HepG2 (cell line): ENCODE data around the gene ATP10A.

ENCODE experiments used
- EZH2 ChIP-seq: conservative IDR thresholded peaks from 2 replicates; pipeline ENCODE4 v1.6.1; 2012; ENCODE audit warnings: mild to moderate bottlenecking, low read depth, low read length, moderate library complexity
- HDAC2 ChIP-seq: sonication (generic); formaldehyde crosslinking; IDR thresholded peaks from 2 replicates; pipeline ENCODE4 v1.4.0; 2020; ENCODE audit warnings: missing genetic modification reagents
- HDAC6 ChIP-seq: fragments of 200-600 bp; sonication (generic); IDR thresholded peaks from 2 replicates; pipeline ENCODE4 v1.7.0; 2017; ENCODE audit warnings: mild to moderate bottlenecking, antibody characterized with exemption, low read length, low read depth
- MAX ChIP-seq: IDR thresholded peaks from 2 replicates; pipeline ENCODE4 v1.6.1; 2012; ENCODE audit warnings: inconsistent platforms
- TCF12 ChIP-seq, 2 experiments: fragments of 450-650 bp in 1 of 2; sonication (generic) in 1 of 2; formaldehyde crosslinking in 1 of 2; IDR thresholded peaks; 2 replicates each; pipeline versions ENCODE4 v1.6.1 to v1.8.0; 2017 to 2022; ENCODE audit warnings: antibody characterized with exemption in 1 of 2, mild to moderate bottlenecking in 1 of 2, missing genetic modification reagents in 1 of 2, moderate library complexity in 1 of 2
- U2AF1 ChIP-seq: fragments of 200-400 bp; formaldehyde crosslinking; optimal IDR thresholded peaks from 2 replicates; pipeline ENCODE3; 2017; ENCODE audit warnings: mild to moderate bottlenecking, low read depth, low read length
- ZNF282 ChIP-seq: fragments of 450-650 bp; IDR thresholded peaks from 2 replicates; pipeline ENCODE4 v1.6.1; 2018; ENCODE audit not compliant: partially characterized antibody
- ZNF335 ChIP-seq: sonication (generic); formaldehyde crosslinking; IDR thresholded peaks from 2 replicates; pipeline ENCODE4 v1.4.0; 2020; ENCODE audit warnings: missing genetic modification reagents
- ZNF576 ChIP-seq: sonication (generic); formaldehyde crosslinking; IDR thresholded peaks from 2 replicates; pipeline ENCODE4 v1.4.0; 2020; ENCODE audit warnings: mild to moderate bottlenecking, missing genetic modification reagents
- ZNF607 ChIP-seq: sonication (generic); formaldehyde crosslinking; IDR thresholded peaks from 2 replicates; pipeline ENCODE4 v1.5.1; 2020; ENCODE audit warnings: missing genetic modification reagents, mild to moderate bottlenecking, borderline replicate concordance
- ZNF841 ChIP-seq: sonication (generic); formaldehyde crosslinking; IDR thresholded peaks from 2 replicates; pipeline ENCODE4 v1.8.1; 2023; ENCODE audit warnings: missing genetic modification reagents, borderline replicate concordance
- ZSCAN9 ChIP-seq: IDR thresholded peaks from 2 replicates; pipeline ENCODE4 v1.6.1; 2016; ENCODE audit warnings: borderline replicate concordance
- TF ChIP-seq, protein P1 (sequence below): sonication (generic); formaldehyde crosslinking; IDR thresholded peaks from 2 replicates; pipeline ENCODE4 v1.5.0; 2020; ENCODE audit warnings: mild to moderate bottlenecking, missing genetic modification reagents, moderate library complexity
- TF ChIP-seq, protein P2 (sequence below), 2 experiments: IDR thresholded peaks; 2 replicates each; pipeline ENCODE4 v1.6.1; 2011 to 2012; ENCODE audit warnings: low read length in 2 of 2, borderline replicate concordance in 1 of 2, low read depth in 1 of 2, mild to moderate bottlenecking in 1 of 2, moderate library complexity in 1 of 2

DNA sequence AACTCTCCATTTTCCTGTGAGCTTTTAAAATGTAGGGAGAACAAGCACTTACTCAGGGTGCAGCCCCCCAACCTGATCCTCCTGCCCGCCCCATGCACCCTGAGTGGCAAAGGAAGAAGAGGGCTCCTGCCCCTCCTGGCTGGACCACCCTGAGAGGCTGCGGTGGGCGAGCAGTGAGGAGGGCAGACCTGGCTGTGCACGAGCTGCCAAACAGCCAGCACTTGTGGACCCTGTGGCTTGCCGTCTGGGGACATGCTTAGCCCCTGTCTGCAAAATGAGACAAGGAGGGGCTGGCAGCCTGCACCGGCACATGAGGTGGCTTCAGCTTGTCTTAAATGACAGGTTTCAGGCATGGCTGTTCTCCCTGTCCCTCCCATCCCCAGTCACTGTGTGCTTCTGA, 18.6 kb downstream of the ATP10A start:
- TF ChIP-seq, protein P1, sequence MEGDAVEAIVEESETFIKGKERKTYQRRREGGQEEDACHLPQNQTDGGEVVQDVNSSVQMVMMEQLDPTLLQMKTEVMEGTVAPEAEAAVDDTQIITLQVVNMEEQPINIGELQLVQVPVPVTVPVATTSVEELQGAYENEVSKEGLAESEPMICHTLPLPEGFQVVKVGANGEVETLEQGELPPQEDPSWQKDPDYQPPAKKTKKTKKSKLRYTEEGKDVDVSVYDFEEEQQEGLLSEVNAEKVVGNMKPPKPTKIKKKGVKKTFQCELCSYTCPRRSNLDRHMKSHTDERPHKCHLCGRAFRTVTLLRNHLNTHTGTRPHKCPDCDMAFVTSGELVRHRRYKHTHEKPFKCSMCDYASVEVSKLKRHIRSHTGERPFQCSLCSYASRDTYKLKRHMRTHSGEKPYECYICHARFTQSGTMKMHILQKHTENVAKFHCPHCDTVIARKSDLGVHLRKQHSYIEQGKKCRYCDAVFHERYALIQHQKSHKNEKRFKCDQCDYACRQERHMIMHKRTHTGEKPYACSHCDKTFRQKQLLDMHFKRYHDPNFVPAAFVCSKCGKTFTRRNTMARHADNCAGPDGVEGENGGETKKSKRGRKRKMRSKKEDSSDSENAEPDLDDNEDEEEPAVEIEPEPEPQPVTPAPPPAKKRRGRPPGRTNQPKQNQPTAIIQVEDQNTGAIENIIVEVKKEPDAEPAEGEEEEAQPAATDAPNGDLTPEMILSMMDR (CRISPR knock-in tag), result no peak
- TF ChIP-seq EZH2 (no peak), TCF12 (IDR thresholded peaks at IDR 0.05) (no peak), TCF12 (CRISPR knock-in tag; IDR thresholded peaks at IDR 0.05) (no peak), ZSCAN9 (CRISPR knock-in tag) (no peak), HDAC6 (no peak), ZNF841 (CRISPR knock-in tag) (no peak), U2AF1 (no peak), HDAC2 (CRISPR knock-in tag) (no peak), ZNF607 (CRISPR knock-in tag) (no peak), ZNF282 (no peak), ZNF576 (no peak), MAX (no peak), ZNF335 (no peak)
- TF ChIP-seq, protein P2, sequence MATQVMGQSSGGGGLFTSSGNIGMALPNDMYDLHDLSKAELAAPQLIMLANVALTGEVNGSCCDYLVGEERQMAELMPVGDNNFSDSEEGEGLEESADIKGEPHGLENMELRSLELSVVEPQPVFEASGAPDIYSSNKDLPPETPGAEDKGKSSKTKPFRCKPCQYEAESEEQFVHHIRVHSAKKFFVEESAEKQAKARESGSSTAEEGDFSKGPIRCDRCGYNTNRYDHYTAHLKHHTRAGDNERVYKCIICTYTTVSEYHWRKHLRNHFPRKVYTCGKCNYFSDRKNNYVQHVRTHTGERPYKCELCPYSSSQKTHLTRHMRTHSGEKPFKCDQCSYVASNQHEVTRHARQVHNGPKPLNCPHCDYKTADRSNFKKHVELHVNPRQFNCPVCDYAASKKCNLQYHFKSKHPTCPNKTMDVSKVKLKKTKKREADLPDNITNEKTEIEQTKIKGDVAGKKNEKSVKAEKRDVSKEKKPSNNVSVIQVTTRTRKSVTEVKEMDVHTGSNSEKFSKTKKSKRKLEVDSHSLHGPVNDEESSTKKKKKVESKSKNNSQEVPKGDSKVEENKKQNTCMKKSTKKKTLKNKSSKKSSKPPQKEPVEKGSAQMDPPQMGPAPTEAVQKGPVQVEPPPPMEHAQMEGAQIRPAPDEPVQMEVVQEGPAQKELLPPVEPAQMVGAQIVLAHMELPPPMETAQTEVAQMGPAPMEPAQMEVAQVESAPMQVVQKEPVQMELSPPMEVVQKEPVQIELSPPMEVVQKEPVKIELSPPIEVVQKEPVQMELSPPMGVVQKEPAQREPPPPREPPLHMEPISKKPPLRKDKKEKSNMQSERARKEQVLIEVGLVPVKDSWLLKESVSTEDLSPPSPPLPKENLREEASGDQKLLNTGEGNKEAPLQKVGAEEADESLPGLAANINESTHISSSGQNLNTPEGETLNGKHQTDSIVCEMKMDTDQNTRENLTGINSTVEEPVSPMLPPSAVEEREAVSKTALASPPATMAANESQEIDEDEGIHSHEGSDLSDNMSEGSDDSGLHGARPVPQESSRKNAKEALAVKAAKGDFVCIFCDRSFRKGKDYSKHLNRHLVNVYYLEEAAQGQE (IDR thresholded peaks at IDR 0.05; ENCODE audit: borderline replicate concordance in 1 of 2, low read depth in 1 of 2, low read length in 2 of 2), result no peak
